ENCODE results near the gene GIPC3. TPM values are rescaled to one million over a fixed set of nuclear protein-coding genes. Genes with fewer than 3 reads are reported as not detected.

The GIPC3 gene
- total RNA-seq, 1 donor from 2014 or later = not detected

- H3K9me3 Mint-ChIP-seq = no peaks in the 10 kb centered on the region
- no peak for DNase-seq (ENCODE audit: low spot score)
- H3K27me3 ChIP-seq = peaks cover 11% of the 10 kb centered on the region
- no peak overlapping the region for H3K27ac ChIP-seq
- H3K4me3 ChIP-seq = no peak overlapping the region
- H3K27ac Mint-ChIP-seq = no peak overlapping the region
- H3K36me3 Mint-ChIP-seq = peaks cover 7% of the 10 kb centered on the region
- H3K4me1 Mint-ChIP-seq = peaks cover 24% of the 10 kb centered on the region
- H3K4me1 ChIP-seq = peaks cover 4% of the 10 kb centered on the region
- H3K9ac ChIP-seq = no peak overlapping the region
- TF ChIP-seq EZH2 (IDR thresholded peaks at IDR 0.05) (no peak), EZH2phosphoT487 (IDR thresholded peaks at IDR 0.05) (no peak), CTCF (IDR thresholded peaks at IDR 0.05) (no peak)
- H3F3A ChIP-seq (ENCODE audit: low read depth) = peaks cover 24% of the 10 kb centered on the region
- no peak overlapping the region for H2AFZ ChIP-seq (replicated peaks)
- H3K79me2 ChIP-seq (ENCODE audit: low read depth) = peaks cover 6% of the 10 kb centered on the region
- peaks cover 10% of the 10 kb centered on the region for H3K27me3 Mint-ChIP-seq (ENCODE audit: insufficient read depth, low read depth)
- H4K20me1 ChIP-seq (ENCODE audit: low read depth) = peaks cover 27% of the 10 kb centered on the region
- H3K9me3 ChIP-seq (ENCODE audit: low read depth) = no peaks in the 10 kb centered on the region
- no peaks in the 10 kb centered on the region for H3K36me3 ChIP-seq
- H3K4me3 Mint-ChIP-seq = no peak overlapping the region
- H3K4me2 ChIP-seq = no peak overlapping the region
These were observed 14.7 kb upstream of the GIPC3 start for GRCh38 chr19:3570606-3571011.

GRCh38 chr19:3572132-3572854 is 13.0 kb upstream of the GIPC3 start:
- Histone ChIP-seq H3K27ac (no peak overlapping the region), H2AFZ (replicated peaks) (peak overlapping the region; percentile 46), H3K79me2 (ENCODE audit: low read depth) (peaks cover 6% of the 10 kb centered on the region), H3K36me3 (no peaks in the 10 kb centered on the region), H3K4me3 (peak overlapping the region; percentile 95), H3K27me3 (peaks cover 27% of the 10 kb centered on the region), H3K9me3 (ENCODE audit: low read depth) (no peaks in the 10 kb centered on the region), H3F3A (ENCODE audit: low read depth) (peaks cover 36% of the 10 kb centered on the region), H4K20me1 (ENCODE audit: low read depth) (peaks cover 41% of the 10 kb centered on the region), H3K4me1 (peaks cover 15% of the 10 kb centered on the region), H3K9ac (no peak overlapping the region), H3K4me2 (peak overlapping the region; percentile 80)
- TF ChIP-seq CTCF (IDR thresholded peaks at IDR 0.05) (no peak), EZH2phosphoT487 (IDR thresholded peaks at IDR 0.05) (no peak), EZH2 (IDR thresholded peaks at IDR 0.05) (no peak)
- H3K4me3 Mint-ChIP-seq = peak overlapping the region; percentile 89
- H3K27me3 Mint-ChIP-seq (ENCODE audit: insufficient read depth, low read depth) = peaks cover 10% of the 10 kb centered on the region
- H3K9me3 Mint-ChIP-seq = no peaks in the 10 kb centered on the region
- H3K27ac Mint-ChIP-seq = peak overlapping the region; percentile 63
- DNase-seq (ENCODE audit: low spot score) = peak; percentile 100
- H3K36me3 Mint-ChIP-seq = peaks cover 7% of the 10 kb centered on the region
- peaks cover 29% of the 10 kb centered on the region for H3K4me1 Mint-ChIP-seq

GRCh38 chr19:3572855-3573161 is 12.5 kb upstream of the GIPC3 start, which contains the start of gene HMG20B:
TSS of gene HMG20B (plus strand) at chr19:3572944. CDS start at chr19:3573310, 366 bp downstream.
- Mint-ChIP-seq H3K9me3 (no peaks in the 10 kb centered on the region), H3K27ac (peak within 1 kb of the TSS; percentile 63), H3K36me3 (peaks cover 7% of the 10 kb centered on the region), H3K4me3 (peak within 1 kb of the TSS; percentile 89), H3K27me3 (ENCODE audit: insufficient read depth, low read depth) (peaks cover 10% of the 10 kb centered on the region), H3K4me1 (peaks cover 29% of the 10 kb centered on the region)
- DNase-seq (ENCODE audit: low spot score) = no peak
- Histone ChIP-seq H3K9ac (peak within 1 kb of the TSS; percentile 82), H3K4me2 (peak within 1 kb of the TSS; percentile 93), H4K20me1 (ENCODE audit: low read depth) (peaks cover 46% of the 10 kb centered on the region), H3K9me3 (ENCODE audit: low read depth) (no peaks in the 10 kb centered on the region), H2AFZ (replicated peaks) (peak within 1 kb of the TSS; percentile 46), H3K27ac (no peak within 1 kb of the TSS), H3K4me1 (peaks cover 15% of the 10 kb centered on the region), H3K79me2 (ENCODE audit: low read depth) (peaks cover 6% of the 10 kb centered on the region), H3K36me3 (no peaks in the 10 kb centered on the region), H3F3A (ENCODE audit: low read depth) (peaks cover 37% of the 10 kb centered on the region), H3K4me3 (peak within 1 kb of the TSS; percentile 95), H3K27me3 (peaks cover 33% of the 10 kb centered on the region)
- TF ChIP-seq EZH2 (IDR thresholded peaks at IDR 0.05) = no peak
- TF ChIP-seq EZH2phosphoT487 (IDR thresholded peaks at IDR 0.05) = no peak
- no peak for TF ChIP-seq CTCF (IDR thresholded peaks at IDR 0.05)

Measured in neural progenitor cell (in vitro differentiated cells).